GM12873 (cell line): ENCODE measurements around the gene CT45A1.
A peak's percentile ranks its signal among the peaks of the same experiment; 100 is the strongest.
"Not testable (repeated sequence)": the region's sequence is repeated elsewhere in the genome, so short reads cannot be mapped to it uniquely, and the experiment has no call there.

Experiments
- CTCF ChIP-seq: IDR thresholded peaks from 2 replicates; pipeline ENCODE4 v1.5.1; 2012; ENCODE audit warnings: low read depth, mild to moderate bottlenecking, moderate library complexity, low read length, control low read depth; ENCODE audit not compliant: insufficient read depth; ENCODE audit errors: missing control alignments

The CT45A1 gene

GRCh38 chrX:135737366-135738071, 24.1 kb downstream of the CT45A1 start:
- no peak for TF ChIP-seq CTCF

DNA sequence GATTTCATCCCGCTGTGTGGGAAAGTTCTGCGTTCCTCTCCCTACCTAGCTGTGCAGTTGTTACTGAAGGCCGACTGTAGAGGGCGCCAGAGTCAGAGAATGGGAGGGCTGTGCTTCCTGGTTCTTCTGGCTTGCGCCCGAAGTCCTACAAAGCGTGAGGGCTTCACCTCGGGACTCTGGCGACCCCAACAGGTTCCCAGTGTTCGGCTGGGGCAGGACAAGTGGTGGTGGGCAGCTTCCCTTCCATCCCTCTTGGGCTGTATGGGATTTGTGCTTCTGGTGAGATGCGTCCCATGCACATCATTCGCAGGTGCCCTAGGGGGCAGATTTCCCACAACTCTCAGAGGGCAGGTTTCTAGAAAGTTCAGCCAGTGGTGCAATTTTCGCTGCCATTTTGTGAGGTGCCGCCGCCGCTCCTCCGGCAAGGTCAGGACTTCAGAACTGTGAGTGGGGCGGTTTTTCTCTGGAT, 27.3 kb downstream of the CT45A1 start:
- peak; percentile 68 for TF ChIP-seq CTCF

- no peak for TF ChIP-seq CTCF
Observed at GRCh38 chrX:135741192-135741715, 27.8 kb downstream of the CT45A1 start.

DNA sequence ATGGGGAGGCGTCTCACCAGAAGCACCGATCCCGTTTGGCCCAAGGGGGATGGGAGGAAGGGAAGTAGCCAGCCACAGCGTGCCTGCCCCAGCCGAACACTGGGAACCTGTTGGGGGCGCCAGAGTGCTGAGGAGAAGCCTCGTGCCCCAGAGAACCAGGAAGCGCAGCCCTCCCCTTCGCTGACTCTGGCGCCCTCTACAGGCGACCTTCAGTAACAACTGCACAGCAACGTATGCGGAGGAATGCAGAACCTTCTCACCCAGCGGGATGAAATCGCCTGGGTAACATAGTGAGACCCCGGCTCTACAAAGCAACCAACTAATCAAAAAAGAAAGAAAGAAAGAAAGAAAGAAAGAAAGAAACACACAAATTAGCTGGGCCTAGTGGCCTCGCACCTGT, 54.7 kb downstream of the CT45A1 start, which contains the start of gene CT45A3:
Gene CT45A3, minus strand, starts transcription at position 101 of the 400 bp plus-strand sequence. CDS start 3,747 bp downstream, outside the sequence.
- TF ChIP-seq CTCF = not testable (repeated sequence)
